HEK293T (cell line): Measurements from ENCODE around the gene PILRB.

Source experiments
- BHLHE40 ChIP-seq: fragments of 450-650 bp; IDR thresholded peaks from 2 replicates; pipeline ENCODE4 v1.6.1; 2016; ENCODE audit warnings: mild to moderate bottlenecking, moderate library complexity, borderline replicate concordance
- CTBP1 ChIP-seq: fragments of 450-650 bp; IDR thresholded peaks from 2 replicates; pipeline ENCODE4 v1.6.1; 2016; ENCODE audit warnings: borderline replicate concordance
- FOXM1 ChIP-seq: fragments of 450-650 bp; IDR thresholded peaks from 2 replicates; pipeline ENCODE4 v1.6.1; 2017; ENCODE audit warnings: mild to moderate bottlenecking, borderline replicate concordance
- L3MBTL2 ChIP-seq: fragments of 450-650 bp; conservative IDR thresholded peaks from 2 replicates; pipeline ENCODE4 v1.6.1; 2016; ENCODE audit warnings: mild to moderate bottlenecking
- SP1 ChIP-seq: fragments of 450-650 bp; IDR thresholded peaks from 2 replicates; pipeline ENCODE4 v1.6.1; 2017
- TF ChIP-seq, protein P1 (sequence below): fragments of 450-650 bp; IDR thresholded peaks from 2 replicates; pipeline ENCODE4 v1.6.1; 2016

DNA sequence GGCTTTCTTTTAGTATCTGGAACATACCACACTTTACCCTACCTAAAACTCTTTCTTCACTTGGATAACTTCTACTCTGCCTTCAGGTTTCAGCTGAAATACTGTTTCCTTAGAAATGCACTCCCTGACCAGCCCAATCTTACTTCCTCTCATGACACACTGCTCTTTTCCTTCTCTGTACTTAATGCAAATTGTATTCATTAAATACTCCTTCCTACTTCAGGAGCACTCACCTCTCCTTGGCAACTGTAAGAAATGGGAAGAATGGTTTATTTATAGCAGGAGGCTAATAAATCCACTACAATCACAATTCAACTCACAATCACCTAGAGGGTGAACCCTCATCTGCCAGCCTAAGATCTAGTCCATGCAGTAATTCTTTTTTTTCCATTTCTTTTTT is 55.4 kb downstream of the PILRB start:
- TF ChIP-seq SP1 (no peak), L3MBTL2 (no peak), FOXM1 (no peak), BHLHE40 (no peak), CTBP1 (no peak)
- TF ChIP-seq, protein P1, sequence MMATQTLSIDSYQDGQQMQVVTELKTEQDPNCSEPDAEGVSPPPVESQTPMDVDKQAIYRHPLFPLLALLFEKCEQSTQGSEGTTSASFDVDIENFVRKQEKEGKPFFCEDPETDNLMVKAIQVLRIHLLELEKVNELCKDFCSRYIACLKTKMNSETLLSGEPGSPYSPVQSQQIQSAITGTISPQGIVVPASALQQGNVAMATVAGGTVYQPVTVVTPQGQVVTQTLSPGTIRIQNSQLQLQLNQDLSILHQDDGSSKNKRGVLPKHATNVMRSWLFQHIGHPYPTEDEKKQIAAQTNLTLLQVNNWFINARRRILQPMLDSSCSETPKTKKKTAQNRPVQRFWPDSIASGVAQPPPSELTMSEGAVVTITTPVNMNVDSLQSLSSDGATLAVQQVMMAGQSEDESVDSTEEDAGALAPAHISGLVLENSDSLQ = no peak
